Fibroblast of skin of back (primary cell): ENCODE results near the gene PDLIM1.

ENCODE experiments used
- DNase-seq: peaks from one replicate; pipeline ENCODE4 v3.0.0-alpha.2; 2013

PDLIM1 gene

DNA sequence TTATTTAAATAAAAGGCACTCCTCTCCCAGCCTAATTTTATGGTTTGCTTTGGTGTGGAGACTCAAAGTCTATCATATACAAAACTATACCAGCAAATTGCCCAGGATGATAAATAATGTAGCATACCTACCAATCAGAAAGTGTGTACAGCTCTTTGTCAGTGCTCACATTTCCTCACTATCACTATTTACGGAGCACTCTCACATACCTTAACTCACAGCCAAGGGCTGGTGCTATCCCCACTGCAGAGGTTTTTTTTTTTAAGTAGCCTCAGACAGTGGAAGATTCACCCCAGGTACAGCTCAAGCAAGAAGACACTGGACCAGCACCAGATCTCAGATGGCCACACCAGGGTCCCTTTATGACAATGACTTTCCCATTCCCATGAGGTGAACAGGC is 2.5 kb downstream of the PDLIM1 start:
- DNase-seq = no peak

DNA sequence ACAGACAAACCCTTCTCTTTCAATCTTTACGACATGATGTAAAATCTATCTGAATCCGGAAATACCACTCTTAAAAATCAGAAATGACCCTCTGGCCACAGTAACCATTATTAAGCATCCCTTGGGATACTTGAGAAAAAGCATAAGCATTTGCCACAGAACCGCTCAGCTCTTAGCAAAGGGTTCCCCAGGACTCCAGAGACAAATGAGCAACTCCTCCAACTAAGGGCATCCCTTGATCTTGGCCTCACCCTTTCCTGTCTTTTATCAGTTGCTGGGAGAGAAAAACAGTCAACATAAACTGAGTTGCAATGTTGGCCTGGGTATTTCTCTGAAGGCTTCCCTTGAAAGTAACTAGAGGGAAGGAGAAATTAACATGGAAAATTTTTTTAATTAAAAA is 3.5 kb downstream of the PDLIM1 start:
- peak; percentile 46 for DNase-seq

DNA sequence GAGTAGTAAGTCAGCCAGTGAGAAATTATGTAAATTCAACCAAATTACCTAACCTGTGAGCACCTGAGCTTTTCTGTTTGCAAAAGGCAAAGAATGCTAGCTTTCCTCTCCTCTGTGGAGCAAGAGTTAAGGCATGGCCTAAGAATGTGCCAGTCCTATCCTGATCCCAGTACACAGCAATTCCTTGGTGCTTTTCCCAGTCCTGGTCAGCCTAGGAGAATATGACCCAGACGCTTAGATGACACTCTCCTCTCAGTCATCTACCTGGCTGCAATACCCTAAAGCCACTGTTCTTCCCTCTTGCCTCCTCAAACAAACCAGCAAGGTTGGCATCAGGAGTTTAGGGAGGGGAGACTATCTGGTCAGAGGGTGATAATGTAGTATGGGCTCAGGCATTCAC is 4.1 kb downstream of the PDLIM1 start:
- DNase-seq = no peak

DNA sequence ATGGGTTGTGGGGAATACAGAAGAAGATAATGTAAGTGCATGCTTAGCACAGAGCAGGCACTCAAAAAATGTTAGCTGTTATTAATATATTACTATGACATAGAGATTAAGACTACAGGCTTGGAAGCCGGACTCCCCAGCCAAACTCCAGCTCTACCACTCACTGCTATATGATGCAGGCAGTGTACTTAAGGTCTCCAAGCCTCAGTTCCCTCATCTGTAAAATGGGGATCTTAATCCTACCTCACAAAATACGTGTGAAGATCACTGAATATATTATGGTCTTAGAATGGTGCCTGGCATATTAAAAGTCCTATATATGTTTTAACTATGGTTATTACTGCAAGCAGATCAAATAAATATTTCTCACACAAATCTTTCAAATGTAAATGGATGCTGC is 5.2 kb downstream of the PDLIM1 start:
- no peak for DNase-seq

DNA sequence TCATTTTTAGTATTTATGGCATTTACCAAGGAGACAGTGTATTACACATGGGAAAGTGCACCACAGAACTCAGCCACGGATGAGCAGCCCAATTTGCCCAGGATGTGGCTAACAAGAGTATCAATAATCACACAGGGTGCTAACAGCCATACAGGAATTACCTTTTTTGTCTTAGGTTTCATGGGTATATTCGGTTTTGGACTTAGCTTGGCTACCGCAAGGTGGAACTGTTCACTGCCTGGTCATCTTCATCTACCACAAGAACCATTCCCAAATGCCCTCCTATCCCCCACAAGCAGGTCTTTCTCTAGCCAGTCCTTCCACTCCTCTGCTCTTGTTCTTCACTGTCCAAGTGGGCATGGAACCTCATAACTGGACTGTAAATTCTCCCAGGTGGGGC is 6.0 kb downstream of the PDLIM1 start:
- DNase-seq = no peak

DNA sequence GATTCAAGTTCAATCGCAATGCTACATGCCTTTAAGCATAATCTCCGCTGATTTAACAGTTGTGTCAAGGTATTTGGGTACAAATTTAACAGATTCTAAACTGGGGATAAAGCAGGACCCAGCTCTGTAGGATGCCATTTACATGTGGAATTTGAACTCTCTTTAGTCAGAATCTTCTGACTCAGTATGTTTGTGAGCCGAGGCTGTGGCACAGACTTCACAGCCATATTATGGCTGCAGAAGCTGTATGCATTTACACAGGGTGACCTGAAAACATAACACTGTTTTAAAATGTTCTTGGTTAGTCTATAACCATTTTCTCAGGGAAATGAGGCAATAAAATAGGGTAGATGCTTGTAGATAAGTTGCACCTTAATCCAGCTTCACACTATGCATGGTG is 8.7 kb downstream of the PDLIM1 start:
- DNase-seq = no peak

DNA sequence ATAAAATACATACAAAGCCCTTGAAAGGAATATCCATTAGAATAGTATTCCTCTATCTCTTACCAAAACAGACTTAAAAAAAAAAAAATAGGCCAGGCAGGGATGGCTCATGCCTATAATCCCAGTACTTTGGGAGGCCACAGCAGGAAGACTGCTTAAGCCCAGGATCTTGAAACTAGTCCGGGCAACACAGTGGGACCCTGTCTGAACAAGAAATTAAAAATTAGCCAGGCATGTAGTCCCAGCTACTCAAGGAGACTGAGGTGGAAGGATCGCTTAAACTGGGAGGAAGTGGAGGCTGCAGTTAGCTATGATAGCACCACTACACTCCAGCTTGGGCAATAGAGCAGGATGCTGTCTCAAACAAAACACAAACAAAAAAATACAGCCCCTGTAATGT is 9.6 kb downstream of the PDLIM1 start:
- DNase-seq = no peak

DNA sequence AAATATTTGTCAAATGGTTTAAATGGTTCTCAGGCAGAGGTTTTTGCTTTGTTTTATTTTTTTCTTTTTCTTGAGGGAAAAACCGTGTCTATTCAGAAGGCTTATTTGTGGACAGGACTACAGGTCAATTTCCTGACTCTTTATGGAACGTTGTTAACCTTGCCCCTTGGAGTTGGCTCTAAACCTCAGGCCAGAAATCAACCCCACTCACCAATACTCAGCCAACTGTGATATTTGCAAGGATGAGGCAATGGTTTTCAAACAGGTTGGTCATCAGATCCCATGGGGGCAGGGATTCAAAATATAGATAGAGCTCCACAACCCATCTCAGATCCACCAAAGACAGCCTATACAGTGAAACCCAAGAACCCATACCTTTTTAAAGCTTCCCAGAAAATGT is 10.2 kb downstream of the PDLIM1 start:
- no peak for DNase-seq

DNA sequence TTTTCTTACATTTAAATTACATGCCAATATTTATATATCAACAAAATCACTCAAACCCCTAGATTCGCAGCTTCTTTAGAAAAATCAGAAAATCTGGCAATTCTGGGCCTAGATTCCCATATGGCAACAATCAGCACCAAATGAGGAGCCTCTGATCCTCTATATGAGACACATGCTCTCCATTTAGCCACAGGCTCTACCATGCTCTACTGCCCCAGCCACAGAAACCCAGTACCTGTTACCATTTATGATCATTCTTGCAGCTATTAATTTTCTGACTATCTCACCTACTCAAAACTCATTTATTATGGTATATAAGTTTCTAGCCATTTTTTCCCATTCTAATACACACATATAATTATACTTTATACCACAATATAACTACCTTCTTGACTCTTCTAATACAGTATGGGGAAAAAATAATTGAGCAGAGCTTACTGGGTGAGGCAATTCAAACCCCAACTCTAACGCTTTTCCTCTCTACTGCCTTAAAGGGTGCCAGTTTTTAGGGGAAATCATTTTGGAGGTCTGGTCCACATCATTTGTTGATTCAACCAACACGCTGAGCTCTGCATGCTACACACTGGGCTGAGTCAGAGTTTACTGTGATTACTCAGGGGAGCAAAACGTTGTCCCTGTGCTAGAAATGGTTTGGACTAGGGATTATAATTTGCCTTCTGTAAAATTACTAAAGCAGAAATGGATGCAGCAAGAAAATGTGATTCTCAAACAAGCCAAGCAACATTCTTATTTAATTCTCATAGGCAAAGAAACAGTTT is 11.6 kb downstream of the PDLIM1 start:
- peak; percentile 81 for DNase-seq

DNA sequence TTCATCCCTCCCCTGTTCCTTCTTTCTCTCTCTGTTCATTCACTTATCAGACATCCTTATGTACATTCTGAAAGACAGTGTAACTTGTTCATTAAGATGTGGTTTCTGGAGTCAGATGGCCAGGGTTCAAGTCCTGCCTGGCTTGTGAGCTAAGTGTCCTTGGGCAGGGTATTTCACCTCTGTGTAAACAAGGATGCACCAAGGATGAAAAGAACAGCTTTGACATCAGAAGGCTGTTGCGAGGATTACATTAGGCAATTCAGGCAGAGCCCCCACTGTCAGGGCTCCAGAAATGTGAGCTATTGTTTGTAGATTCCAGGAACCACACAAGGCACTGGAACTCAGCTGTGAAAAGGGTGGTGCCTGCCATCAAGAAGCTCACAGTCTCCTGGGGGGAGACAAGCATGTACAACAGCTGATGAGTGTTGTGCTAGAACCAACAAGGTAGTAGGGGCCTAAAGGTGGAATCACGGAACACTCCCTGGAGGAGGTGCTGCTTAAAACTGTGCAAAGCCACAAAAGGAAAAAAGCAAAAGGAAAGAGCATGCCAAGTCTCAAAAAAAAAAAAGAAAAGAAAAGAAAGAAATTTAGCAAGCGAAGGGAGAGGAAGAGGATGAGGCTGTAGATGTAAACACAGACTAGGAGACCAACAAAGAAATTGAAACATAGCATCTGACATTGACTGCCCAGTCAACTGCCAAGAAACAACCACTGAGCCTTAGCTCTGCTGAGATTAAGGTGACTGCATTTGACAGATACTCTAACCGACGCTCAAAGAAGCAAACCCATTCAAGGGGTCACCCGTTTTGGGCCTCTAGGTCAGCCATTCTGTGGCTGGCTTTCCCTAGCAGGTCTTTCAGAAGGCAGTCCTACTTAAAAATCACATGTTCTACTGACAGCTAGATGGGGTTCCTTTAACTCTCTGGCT is 12.5 kb downstream of the PDLIM1 start:
- peak; percentile 59 for DNase-seq

DNA sequence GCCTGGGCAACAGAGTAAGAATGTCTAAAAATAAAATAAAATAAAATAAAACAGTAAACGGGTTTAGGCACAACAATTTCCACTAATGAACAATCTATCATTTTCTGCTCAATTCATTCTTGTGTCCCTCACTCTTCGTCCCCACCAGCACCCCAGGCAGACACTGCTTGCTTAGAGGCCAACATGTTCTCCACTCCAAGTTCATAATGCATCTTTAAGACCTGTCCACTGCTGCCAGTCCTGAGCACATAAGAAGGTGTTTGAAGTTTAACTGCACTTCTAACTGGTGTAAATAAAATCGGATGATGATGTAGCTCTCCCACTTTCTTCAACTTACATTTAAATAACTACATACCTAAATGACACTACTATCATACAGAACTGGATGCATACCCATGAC is 13.2 kb downstream of the PDLIM1 start:
- no peak for DNase-seq

DNA sequence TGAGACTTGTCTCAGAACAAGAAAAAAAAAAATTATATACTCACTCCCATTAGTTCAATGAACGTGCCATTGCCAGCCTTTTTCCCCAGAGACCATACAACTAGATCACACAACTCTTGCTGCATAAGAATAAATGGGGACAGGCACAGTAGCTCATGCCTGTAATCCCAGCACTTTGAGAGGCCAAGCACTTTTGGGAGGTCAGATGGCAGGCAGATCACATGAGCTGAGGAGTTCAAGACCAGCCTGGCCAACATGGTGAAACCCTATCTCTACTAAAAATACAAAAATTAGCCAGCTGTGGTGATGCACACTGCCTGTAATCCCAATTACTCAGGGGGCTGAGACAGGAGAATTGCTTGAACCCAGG is 13.6 kb downstream of the PDLIM1 start:
- DNase-seq = no peak

DNA sequence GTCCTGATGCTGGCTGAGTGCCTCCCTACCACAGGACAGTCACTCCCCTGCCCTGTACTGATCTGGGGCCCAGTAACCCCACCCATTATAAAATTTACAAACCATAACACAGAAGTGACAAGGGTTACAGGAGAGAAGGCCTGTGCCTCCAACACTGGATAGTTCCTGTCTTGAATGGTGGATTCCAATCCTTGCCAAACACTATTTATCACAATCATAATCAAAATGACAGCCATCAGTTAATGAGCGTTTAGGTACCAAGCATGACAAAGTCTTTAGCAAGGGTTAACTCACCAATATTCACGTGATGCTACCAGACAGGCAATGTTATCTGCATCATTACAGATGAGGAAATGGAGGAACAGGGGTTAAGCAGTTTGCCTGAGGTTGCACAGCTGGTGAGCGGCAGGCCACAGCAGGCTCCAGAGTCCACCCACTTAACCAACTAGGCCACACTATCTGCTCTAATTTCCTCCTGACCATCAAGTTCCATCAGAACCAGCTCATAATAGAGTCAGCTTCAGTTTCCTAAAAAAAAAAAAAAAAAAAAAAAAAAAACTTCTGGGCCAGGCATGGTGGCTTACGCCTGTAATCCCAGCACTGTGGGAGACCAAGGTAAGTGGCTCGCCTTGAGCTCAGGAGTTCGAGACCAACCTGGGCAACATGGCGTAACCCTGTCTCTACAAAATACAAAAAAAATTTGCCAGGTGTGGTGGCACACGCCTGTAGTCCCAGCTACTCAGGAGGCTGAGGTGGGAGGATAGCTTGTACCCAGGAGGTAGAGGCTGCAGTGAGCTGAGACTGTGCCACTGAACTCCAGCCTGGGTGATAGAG is 14.2 kb downstream of the PDLIM1 start:
- no peak for DNase-seq

DNA sequence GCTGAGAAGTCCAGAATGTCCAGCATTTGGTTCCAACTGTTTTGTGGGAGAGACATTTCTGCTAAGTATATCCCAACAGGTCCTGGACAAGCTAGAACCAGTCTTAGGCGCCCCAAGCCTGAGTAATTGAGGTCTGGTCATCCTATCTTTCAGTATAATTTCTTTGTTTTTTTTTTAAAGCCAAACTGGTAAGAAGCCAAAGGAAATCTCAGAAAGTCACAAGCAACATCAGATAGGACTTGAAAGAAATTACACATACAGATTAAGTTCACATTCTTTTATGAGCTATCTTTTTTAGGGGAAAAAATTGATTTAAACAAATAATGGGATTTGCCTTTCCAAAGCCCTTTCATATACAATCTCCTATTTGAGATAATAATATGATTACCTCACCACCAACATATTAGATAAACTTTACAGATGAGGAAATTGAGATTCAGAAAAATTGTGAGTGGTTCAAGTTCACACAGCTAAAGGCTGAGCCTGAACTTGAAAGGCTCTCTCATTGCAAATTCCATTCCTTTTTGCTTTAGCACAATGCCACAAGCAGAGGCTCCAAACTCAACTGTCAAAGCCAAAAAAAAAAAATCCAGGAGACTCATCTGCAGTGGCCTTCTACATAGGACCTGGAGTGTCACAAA is 15.0 kb downstream of the PDLIM1 start:
- peak; percentile 67 for DNase-seq

DNA sequence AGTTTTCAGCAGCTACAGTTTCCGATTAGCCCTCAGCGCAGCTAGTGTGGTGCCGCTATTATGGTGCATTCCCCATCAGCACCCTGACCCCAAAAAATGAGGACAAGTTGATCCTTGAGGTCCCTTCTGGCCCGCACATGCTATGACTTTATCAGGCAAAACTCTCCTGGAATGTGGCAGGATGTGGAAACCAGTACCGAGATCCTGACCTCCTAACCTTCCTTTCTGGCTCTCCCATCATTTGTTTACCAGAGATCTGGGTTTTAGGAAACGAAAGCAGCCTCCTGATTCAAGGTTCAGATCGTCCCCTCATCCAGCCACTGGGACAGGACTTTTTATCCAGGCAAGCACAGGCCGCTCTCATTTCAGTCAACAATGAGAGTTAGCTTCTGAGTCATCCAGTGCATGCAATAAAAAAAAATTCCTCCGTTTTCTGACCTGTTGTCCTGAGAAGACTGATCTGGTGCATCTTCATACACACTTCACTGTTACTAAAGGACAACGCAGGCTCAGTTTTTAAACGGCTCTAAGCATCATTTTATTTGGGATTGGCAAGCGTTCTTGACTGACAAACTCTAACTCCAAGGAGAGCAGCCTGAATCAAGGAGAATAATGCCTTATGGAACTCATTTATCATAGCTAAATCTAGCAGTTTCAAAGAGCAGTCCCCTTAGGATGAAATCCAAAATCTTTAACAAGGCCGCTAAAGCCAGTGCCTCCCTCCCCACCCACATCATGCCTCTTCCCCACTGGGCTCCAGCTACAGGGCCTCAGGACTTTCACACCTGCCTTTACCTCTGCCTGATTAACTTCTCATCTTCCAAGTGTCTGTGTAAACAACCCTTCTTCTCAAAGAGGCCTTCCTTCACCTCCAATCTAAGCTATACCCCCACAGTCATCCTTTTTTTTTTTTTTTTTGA is 17.1 kb downstream of the PDLIM1 start:
- DNase-seq = peak; percentile 78

DNA sequence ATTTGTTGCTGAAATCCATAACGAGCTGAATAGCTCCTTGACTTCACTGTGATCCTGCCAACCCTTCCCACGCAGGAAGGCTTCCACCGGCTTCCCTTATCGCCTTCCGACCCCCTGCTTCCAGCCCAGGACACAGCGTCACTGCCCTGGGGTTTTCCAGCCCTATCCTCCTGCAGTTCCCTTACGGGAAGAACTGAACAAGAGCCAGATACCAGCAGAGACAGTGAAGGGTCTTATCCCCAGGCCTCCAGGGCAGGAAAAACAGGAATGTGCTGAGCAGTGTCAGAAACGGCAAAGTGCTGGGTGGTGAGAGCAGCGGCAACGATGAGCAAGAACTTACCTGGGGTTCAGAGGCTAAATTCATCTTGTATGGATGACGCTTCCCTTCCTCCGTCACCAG is 22.4 kb downstream of the PDLIM1 start:
- DNase-seq = peak; percentile 46

DNA sequence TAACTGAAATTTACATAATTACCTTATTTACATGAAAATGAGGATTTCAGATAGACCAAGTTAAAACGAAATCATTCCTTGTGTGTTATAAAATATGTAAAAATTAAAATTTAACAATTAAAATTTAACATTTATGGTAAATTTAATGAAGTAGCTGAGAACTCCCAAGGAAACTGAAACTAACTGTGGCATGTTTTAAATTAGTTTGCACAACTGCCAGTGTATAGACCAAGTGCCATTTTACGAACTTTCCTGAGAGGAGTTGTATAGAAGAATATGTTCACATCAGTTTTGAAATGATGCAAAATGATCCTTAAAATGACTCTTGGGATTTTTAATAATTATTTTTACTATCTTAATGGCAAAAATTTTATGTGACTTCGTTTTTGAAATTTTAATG is 23.6 kb downstream of the PDLIM1 start:
- no peak for DNase-seq

DNA sequence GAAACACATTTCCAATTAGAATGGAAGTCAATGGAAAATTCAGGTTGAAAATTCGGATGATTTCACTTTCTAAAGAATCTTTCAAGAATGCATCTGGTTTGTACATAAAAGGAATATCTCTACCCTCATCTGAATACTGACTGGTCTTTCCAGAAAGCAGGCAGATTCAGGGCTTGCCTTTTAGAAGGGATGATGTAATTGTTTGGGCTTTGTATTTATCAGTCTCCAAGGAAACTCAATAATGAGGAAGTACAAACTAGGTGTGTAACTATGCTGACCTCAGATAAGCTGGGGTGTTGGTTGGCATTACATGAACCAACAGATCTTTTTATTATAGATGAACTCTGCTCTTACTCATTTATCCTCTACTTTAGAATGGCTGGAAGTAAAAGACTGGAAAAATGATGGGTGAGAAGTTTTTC is 24.1 kb downstream of the PDLIM1 start:
- peak; percentile 81 for DNase-seq

DNA sequence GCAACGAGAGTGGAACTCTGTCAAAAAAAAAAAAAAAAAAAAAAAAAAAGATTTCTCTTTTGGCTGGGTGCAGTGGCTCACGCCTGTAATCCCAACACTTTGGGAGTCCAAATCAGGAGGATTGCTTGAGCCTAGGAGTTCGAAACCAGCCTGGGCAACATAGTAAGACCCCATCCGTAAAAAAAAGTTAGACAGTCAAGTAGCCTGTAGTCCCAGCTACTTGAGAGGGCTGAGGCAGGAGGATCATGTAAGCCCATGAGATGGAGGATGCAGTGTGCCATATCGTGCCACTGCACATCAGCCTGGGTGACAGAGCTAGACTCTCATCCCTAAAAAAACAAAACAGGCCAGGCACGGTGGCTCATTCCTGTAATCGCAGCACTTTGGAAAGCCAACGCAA is 25.2 kb downstream of the PDLIM1 start:
- DNase-seq = no peak

DNA sequence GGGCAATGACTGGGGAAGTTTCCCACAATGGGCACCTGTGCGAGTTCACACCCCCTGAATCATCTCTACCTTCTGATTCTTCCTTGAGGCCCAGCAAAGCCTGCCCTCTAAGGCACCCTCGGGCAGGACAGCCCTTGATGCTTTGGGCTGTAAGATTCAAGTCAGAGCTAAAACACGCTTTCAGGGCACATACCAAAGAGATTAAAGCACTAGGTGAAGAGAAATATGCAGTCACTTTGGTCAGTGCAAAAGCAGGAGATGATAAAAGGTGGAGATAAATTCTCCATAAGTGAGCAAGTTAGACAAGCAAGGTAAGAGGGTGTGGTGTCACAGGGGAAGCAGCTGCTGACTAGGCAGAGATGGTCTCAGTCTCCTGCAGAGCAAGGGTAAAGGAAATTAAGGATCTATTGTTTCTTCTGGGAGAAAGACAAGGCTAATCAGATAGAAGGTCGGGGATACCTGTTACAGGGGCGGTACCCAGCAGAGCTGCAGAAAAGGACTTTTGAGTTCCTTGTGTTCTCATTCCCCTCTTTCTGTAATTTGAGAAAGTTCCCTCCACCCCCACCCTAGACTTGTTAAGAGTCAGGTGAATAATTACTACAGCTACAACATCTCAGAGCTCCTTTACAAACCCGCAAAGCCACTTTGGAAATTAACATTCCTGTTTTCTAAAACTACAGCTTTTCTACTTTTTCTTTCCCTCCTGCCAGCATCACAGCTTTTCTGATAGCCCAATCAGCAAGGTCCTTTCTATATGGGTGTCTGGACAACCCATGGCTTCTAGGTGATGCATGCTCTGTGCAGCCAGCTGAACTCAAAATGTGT is 26.4 kb downstream of the PDLIM1 start:
- no peak for DNase-seq

DNA sequence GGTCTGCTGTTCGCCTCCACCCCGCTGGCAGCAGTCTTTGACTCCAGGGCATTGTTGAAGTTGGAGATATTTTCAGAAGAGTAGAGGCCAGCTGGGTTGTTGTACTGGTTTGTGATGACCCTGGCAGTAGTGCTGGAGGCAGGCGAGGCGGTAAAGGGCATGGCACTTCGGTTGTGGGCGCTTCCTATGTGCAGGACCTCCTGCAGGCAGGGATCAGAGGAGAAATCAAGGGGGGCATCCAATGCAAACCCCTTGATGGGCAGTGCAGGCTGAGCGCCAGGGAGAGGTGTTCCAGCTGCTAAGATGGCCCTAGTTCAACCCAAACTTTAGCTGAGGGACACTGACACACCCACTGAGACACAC is 27.0 kb downstream of the PDLIM1 start:
- DNase-seq = no peak
